GM21390 (cell line): ENCODE results near the gene MIGA1.
"Not testable (repeated sequence)": the region's sequence is repeated elsewhere in the genome, so short reads cannot be mapped to it uniquely, and the experiment has no call there.

ENCODE experiments used
- ATAC-seq: cut with Tn5 transposase; IDR thresholded peaks from one replicate; pipeline ENCODE4 v1.9.1; 2021; ENCODE audit not compliant: unreplicated experiment

Gene MIGA1

DNA sequence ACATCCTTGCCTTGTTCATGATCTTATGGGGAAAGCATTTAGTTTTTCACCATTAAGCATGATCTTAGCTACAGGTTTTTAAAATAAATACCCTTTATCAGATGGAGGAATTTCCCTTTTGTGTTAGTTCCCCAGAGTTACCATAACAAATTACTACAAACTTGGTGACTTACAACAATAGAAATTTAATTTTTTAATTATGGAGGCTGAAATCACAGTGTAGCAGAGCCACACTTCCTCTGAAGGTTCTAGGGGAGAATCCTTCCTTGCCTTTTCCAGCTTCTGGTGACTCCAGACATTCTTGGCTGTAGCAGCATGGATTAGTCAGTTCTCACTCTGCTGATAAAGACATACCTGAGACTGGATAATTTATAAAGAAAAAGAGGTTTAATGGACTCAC lies 18.5 kb downstream of the MIGA1 start:
- no peak for ATAC-seq

DNA sequence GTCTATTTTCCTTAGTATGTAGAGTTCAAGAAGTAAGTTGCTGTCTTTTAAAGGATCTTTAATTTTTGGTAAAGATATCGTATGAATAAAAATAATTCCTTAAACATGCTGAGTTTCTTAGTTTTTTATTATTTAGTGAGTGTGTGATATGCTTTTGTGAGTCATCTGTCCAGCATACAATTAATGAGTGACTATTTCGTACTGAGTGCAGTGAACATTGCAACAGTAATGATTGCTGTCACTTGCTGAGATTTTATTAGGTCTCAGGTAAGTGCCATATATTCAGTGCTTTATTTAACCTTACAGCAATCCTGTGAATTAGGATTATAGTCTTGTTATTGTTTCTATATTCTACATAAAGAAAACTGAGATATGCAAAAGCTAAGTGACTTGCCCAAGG lies 22.6 kb downstream of the MIGA1 start:
- ATAC-seq = no peak

DNA sequence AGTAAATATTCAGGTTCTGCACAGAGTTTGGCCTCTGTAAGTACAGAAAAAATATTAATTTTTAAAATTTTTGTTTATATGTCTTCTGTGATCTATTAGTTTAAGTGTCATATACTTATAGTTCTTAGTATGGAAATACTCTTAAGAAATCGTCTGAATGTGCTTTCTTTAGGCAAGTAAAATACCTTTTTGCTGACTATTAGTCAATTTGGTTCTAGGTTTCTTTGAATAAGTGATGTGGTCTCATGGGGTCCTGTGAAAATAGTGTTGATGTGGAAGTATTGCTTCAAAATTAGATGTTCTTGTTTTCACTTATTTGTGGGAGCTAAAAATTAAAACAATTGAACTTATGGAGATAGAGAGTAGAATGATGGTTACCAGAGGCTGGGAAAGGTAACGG lies 23.9 kb downstream of the MIGA1 start:
- ATAC-seq = no peak

DNA sequence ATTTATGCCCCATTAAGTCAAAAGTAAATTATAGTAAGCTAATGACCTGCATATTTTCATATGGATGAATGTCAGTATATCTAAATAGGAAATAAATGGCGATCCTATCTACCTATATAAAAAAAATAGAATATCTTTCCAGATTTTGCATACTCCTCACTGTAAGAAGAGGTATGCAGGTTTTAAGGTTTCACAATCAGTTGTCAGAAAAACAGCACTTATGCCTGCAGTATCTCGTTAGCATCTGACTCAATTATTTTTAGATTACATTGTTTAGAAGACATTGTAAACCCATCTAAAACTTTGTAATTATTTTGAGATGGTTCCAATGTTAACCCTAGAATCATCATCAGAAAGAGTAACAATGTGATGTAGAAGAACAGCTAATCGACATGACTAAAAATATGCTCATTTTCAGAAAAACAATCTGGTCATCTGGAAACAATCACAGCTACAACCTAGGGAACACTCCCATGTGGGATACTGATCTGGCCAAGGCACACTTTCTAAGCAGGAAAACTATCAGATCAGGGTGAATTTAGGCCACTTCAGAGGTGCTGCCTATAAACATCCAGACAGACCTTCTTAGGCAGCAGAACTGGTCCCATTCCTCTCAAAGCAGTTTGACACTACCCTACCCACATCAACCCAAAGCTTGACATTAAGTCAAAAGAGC lies 30.5 kb downstream of the MIGA1 start:
- ATAC-seq = not testable (repeated sequence)

GRCh38 chr1:77811589-77811988 lies 32.1 kb downstream of the MIGA1 start:
- peak; percentile 66 for ATAC-seq

DNA sequence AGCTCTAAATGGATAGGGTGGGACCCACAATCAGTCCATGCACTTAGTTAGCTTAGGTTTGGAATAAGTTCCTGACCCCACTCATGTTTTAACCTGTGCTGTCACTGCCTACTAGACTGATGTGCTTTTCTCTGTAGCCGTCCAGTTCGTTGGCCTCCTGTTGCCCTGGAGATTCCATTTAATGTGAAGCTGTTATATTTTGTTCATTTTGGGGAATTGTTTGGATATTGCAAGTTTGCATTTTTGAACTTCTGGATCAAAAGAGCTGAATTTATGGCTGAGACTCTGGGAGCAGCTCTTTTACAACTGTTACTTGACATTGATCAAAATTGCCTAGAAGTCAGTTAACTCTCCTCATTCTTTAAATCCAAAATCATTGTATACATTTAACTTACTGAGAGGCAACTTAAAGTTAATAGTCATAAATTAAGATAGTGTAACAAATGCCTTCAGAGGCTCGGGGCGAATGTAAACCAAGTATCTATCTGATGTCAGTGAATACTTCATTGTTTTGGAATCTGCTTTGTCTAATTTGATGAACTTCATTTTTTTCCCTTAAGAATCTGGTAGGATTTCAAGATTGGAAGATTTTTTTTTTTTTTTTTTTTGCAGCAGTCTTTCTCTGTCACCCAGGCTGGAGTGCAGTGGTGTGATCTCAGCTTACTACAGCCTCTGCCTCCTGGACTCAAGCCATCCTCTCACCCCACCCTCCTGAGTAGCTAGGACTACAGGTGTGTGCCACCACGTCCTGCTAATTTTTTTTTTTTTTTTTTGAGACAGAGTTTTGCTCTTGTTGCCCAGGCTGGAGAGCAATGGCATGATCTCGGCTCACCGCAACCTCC lies 38.1 kb downstream of the MIGA1 start:
- no peak for ATAC-seq

- ATAC-seq = no peak
Observed at GRCh38 chr1:77820121-77820520, 40.7 kb downstream of the MIGA1 start.

GRCh38 chr1:77824079-77824478 lies 44.6 kb downstream of the MIGA1 start:
- ATAC-seq = no peak

GRCh38 chr1:77824694-77825093 lies 45.2 kb downstream of the MIGA1 start:
- ATAC-seq = no peak

- no peak for ATAC-seq
Observed at GRCh38 chr1:77825131-77825709, 45.8 kb downstream of the MIGA1 start.

DNA sequence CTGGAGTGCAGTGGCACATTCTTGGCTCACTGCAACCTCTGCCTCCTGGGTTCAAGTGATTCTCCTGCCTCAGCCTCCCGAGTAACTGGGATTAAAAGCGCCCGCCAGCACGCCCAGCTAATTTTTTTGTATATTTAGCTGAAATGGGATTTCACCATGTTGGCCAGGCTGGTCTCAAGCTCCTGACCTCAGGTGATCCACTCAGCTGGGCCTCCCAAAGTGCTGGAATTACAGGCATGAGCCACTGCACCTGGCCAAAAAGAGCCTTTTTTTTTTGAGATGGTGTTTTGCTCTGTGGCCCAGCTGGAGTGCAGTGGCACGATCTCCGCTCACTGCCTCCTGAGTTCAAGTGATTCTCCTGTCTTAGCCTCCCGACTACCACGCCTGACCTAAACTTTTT lies 47.4 kb downstream of the MIGA1 start:
- ATAC-seq = not testable (repeated sequence)

GRCh38 chr1:77828098-77828497 lies 48.6 kb downstream of the MIGA1 start:
- peak; percentile 53 for ATAC-seq

DNA sequence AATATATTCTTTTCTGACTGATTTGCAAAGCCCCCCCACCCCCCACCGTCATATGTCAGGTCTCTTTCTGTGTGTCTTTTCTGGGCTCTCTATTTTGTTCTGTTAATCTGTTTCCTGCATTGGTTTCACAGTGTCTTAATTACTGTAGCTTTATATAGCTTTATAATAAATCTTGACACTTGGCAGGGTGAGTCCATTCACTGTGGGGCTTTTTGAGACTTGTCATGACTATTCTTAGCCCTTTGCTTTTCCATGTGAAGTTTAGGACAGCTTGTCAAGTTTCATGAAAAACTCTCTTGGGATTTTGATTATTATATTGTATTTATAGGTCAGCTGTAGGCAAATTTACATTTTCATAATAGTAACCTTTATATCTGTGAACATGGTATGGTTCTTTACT lies 50.4 kb downstream of the MIGA1 start:
- no peak for ATAC-seq

DNA sequence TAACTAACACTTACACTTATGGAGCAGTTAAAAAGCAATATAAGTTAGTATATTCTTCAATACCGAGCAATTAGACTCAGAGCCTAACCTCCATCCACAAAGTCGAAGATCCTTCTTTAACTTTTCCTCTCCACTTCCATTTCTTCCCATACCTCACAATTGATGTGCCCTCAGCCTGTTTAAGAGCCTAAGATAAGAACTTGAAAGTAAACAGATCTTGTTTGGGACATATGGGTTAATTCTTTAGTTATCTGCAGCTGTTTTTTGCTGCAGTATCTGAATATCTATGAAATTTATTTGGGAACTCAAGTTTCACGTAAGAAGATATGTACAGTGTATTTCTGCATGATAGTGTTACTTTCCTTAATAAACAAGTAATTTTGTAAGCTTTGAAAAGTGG lies 51.5 kb downstream of the MIGA1 start:
- no peak for ATAC-seq

GRCh38 chr1:77831566-77831965 lies 52.1 kb downstream of the MIGA1 start:
- ATAC-seq = no peak

- ATAC-seq = no peak
Observed at GRCh38 chr1:77831976-77832711, 52.7 kb downstream of the MIGA1 start.

GRCh38 chr1:77832901-77833300 lies 53.5 kb downstream of the MIGA1 start:
- no peak for ATAC-seq

DNA sequence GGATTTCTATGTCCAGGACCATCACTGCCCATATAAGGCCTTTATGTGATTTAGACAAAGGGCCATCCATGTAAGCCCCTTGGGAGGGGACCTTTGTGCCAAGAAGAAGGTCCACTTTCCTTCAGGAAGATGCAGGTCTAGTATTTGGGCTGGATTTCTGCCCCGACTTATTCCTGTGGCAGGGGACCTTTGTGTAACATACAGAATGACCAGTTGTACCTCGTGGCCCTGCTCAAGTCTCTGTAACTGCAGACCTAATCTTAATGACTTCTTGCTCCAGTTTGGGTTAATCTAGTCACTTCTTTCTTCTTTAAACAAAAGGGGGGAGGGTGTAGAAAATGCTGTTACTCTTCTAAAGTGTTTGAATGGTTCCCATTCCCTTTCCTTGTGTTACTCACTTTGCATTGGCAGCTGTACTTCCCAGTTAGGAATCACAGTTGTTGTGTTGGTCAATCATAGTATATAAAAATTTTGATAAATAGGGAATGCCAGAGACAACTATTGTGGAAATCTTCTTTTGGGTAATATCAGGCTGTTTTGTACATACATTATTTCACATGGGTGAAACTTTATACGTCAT lies 54.2 kb downstream of the MIGA1 start:
- ATAC-seq = no peak

GRCh38 chr1:77834771-77835334 lies 55.4 kb downstream of the MIGA1 start:
- ATAC-seq = no peak

GRCh38 chr1:77841574-77841973 lies 62.1 kb downstream of the MIGA1 start:
- no peak for ATAC-seq

DNA sequence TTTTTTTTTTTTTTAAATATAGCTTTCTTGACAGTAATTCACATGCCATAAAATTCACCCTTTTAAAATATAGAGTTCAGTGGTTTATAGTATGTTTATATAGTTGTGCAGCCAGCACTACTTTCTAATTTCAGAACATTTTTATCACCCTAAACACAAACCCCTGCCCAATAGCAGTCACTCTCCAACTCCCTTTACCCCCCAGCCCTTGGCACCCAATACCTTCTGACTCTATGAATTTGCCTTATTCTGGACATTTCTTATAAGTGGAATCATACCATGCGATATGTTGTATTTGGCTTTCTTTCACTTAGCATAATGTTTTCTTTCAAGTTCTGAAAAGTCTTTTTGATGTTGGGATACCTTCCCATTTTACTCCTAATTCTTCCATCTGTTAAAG lies 66.5 kb downstream of the MIGA1 start:
- no peak for ATAC-seq
